Prostate gland (tissue), 2 donors: ENCODE measurements around the gene SGPL1. TPM values are rescaled to one million over a fixed set of nuclear protein-coding genes. Genes with fewer than 3 reads are reported as not detected.

Source experiments
- DNase-seq: peaks from one replicate; pipeline ENCODE4 v3.0.0-alpha.2; 2019; ENCODE audit warnings: low spot score
- H3K27ac ChIP-seq, 2 donors: fragments of 200-600 bp; sonication (generic); 2 replicates each; pipeline ENCODE4 v1.5.1; 2017 to 2019
- H3K27me3 ChIP-seq: fragments of 200-600 bp; sonication (generic); replicated peaks from 2 replicates; pipeline ENCODE4 v1.5.1; 2019; ENCODE audit not compliant: insufficient read depth
- H3K36me3 ChIP-seq, 2 donors: fragments of 200-600 bp; sonication (generic); 1 replicate in 1 of 2; 2 replicates in 1 of 2; pipeline versions ENCODE4 v1.5.1 to v1.8.1; 2017 to 2019
- H3K4me1 ChIP-seq: fragments of 200-600 bp; sonication (generic); replicated peaks from 2 replicates; pipeline ENCODE4 v1.5.1; 2019
- H3K4me3 ChIP-seq, 2 donors: fragments of 200-600 bp; sonication (generic); 2 replicates each; pipeline ENCODE4 v1.5.1; 2017 to 2019
- H3K9me3 ChIP-seq: fragments of 200-600 bp; sonication (generic); 2 replicates; pipeline ENCODE4 v1.5.1; 2017
- POLR2A ChIP-seq: fragments of 450-650 bp; IDR thresholded peaks from one replicate; pipeline ENCODE4 v1.6.1; 2016; ENCODE audit warnings: antibody characterized with exemption, mild to moderate bottlenecking
- POLR2AphosphoS5 ChIP-seq: sonication (generic); formaldehyde crosslinking; IDR thresholded peaks from one replicate; pipeline ENCODE4 v1.6.1; 2017; ENCODE audit warnings: antibody characterized with exemption
- WGBS: methylation state at CpG from one replicate; pipeline ENCODE4 v1.1.5; 2018; 5-methylcytosine and 5-hydroxymethylcytosine counted together
- intact Hi-C: fragments of 100-400 bp; cut with DNase I; formaldehyde crosslinking; loops from one replicate; pipeline ENCODE4 v1.14.2; 2022
- total RNA-seq, 2 donors: library from RNA; depleted of rRNA; stranded (reverse); fragments of >200 nt; gene quantifications; one replicate each; pipeline ENCODE4 v1.1.0, GENCODE V29; 2016
- TF ChIP-seq, protein P1 (sequence below), 4 experiments: fragments of 200-600 bp in 2 of 4; fragments of 450-650 bp in 2 of 4; sonication (generic) in 2 of 4; IDR thresholded peaks; 1 replicate in 3 of 4; 2 replicates in 1 of 4; pipeline ENCODE4 v1.5.1; 2016 to 2019; ENCODE audit warnings: antibody characterized with exemption in 4 of 4, mild to moderate bottlenecking in 2 of 4, moderate library complexity in 2 of 4

SGPL1 gene
- total RNA-seq, 2 donors from 2014 or later, result 52.6 to 64.4 TPM

DNA sequence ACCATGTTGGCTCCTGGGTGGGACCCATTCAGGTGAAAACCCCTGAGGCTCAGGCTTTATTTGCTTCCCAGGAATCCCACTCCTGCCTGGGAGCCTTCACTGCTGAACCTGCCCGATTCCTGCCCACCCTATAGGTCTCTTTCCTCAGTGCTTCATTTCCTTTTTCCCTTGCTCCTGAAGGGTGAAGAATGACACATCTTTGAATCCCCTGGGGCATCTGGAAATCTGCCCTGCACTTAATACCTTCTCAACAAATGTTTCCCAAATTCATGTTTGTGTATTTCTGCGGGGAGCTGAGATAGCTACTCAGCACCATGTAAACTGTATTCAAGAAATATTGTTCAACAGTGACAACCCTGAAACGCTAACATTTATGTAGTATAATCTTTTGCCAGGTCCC is 82.9 kb downstream of the SGPL1 start:
- Histone ChIP-seq H3K4me3 (no peak overlapping the region), H3K27me3 (no peaks in the 10 kb centered on the region), H3K36me3 (no peaks in the 10 kb centered on the region), H3K4me1 (no peaks in the 10 kb centered on the region), H3K27ac (no peak overlapping the region), H3K9me3 (no peaks in the 10 kb centered on the region)
- intact Hi-C loops, result no loop called here
- TF ChIP-seq POLR2AphosphoS5 (no peak), POLR2A (no peak)
- TF ChIP-seq, protein P1, sequence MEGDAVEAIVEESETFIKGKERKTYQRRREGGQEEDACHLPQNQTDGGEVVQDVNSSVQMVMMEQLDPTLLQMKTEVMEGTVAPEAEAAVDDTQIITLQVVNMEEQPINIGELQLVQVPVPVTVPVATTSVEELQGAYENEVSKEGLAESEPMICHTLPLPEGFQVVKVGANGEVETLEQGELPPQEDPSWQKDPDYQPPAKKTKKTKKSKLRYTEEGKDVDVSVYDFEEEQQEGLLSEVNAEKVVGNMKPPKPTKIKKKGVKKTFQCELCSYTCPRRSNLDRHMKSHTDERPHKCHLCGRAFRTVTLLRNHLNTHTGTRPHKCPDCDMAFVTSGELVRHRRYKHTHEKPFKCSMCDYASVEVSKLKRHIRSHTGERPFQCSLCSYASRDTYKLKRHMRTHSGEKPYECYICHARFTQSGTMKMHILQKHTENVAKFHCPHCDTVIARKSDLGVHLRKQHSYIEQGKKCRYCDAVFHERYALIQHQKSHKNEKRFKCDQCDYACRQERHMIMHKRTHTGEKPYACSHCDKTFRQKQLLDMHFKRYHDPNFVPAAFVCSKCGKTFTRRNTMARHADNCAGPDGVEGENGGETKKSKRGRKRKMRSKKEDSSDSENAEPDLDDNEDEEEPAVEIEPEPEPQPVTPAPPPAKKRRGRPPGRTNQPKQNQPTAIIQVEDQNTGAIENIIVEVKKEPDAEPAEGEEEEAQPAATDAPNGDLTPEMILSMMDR (IDR thresholded peaks at IDR 0.05), result no peak
- whole genome bisulfite sequencing, result 73% methylated on average over 3 of the region's 3 CpGs
- no peak for DNase-seq

DNA sequence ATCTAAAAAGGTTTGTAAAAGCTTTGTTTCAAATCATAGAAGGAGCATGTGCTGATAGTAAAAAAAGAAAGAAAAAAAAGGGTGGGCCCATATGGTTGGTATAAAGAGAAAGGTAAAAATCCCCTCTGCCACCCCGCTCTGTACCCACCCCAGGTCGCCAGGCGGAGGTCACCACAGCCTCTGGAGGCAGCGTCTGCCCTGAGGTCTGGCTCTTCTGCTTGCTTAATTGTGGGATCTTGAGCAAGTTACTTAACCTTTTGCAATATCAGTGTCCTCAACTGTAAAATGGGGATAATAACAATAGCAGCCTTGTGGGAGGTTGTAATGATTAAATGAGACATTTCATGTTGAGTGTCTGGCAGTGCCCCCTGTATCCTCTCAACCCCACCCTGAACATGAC is 83.3 kb downstream of the SGPL1 start:
- intact Hi-C loops, result no loop called here
- no peaks in the 10 kb centered on the region for H3K27me3 ChIP-seq
- TF ChIP-seq, protein P1 (IDR thresholded peaks at IDR 0.05), result no peak
- no peak for TF ChIP-seq POLR2A
- TF ChIP-seq POLR2AphosphoS5, result no peak
- H3K4me3 ChIP-seq, result no peak overlapping the region
- no peak for DNase-seq
- H3K36me3 ChIP-seq, result no peaks in the 10 kb centered on the region
- no peaks in the 10 kb centered on the region for H3K9me3 ChIP-seq
- 89% methylated on average over 4 of the region's 4 CpGs for WGBS
- no peaks in the 10 kb centered on the region for H3K4me1 ChIP-seq
- no peak overlapping the region for H3K27ac ChIP-seq

DNA sequence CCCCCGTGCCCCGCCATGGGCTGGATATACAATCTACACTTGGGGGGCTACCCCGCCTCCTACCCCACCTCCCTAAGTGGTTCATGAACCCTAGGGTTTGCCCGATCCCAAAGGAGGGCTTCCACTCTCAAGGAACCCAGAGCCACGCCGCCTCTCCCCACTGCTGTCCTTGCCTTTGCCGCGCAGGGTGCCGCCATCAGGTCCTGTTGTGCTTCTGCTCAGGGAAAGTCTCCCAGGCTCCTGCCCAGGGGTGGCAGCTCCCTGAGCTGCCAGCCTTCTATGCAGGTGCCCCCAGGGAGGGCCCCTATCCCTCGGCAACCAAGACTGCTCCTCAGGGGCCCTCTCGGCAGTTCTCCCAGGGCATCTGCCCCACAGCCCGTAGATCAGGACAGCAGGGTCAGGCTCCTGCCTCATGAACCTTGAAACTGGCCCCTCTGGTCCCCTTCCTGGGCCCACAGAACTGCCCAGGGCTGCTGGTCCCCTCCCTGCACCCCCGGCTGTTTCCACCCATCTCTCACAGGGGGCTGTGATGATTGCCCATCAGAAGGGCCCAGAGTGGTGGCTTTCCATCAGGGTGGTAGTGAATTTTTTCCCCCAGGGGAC is 85.6 kb downstream of the SGPL1 start:
- Histone ChIP-seq H3K27ac (no peak overlapping the region), H3K36me3 (no peaks in the 10 kb centered on the region), H3K27me3 (no peaks in the 10 kb centered on the region), H3K4me3 (no peak overlapping the region), H3K4me1 (no peaks in the 10 kb centered on the region), H3K9me3 (no peaks in the 10 kb centered on the region)
- no peak for TF ChIP-seq POLR2A
- TF ChIP-seq, protein P1 (IDR thresholded peaks at IDR 0.05), result no peak
- TF ChIP-seq POLR2AphosphoS5, result no peak
- no peak for DNase-seq
- WGBS, result 93% methylated on average over 13 of the region's 13 CpGs
- intact Hi-C loops, result loop anchor here (5.0 kb wide), 1 partner anchor 386 kb away; no protein-coding TSS in a partner anchor

DNA sequence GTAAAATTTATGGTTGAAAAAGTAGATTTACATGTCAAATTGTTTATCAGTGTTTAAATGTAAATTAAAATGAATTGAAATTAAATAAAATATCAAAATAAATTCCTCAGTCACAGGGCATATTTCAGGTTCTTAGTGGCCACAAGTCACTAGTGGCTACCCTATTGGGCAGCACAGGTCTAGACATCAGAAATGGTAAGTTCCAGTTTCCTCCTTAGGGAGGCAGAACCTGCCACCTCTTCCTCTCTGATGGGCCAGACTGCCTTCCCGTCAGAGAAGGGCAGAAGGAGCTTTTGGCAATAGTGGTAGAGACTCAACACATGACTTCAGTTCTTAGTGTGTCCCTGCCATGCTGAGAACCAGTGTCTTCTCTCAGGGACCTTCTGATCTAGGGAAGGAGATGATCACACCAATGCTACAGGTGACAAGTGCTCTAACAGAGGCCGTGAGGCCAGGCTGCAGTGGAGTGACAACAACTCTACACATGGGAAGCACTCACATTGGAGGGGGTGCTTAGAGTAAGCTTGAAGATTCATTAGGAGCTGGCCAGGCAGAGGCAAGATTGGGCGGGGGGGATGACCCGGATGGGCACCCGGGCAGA is 87.0 kb downstream of the SGPL1 start:
- Histone ChIP-seq H3K9me3 (no peaks in the 10 kb centered on the region), H3K4me3 (no peak overlapping the region), H3K4me1 (no peaks in the 10 kb centered on the region), H3K27me3 (no peaks in the 10 kb centered on the region), H3K36me3 (no peaks in the 10 kb centered on the region), H3K27ac (no peak overlapping the region)
- DNase-seq, result no peak
- TF ChIP-seq, protein P1 (IDR thresholded peaks at IDR 0.05), result no peak
- TF ChIP-seq POLR2AphosphoS5 (no peak), POLR2A (no peak)
- WGBS, result 75% methylated on average over 5 of the region's 5 CpGs
- intact Hi-C loops, result loop anchor here (5.0 kb wide), 1 partner anchor 385 kb away; no protein-coding TSS in a partner anchor
